PFSK-1 (cell line): ENCODE measurements around the gene POU3F1.

Source experiments
- POLR2AphosphoS5 ChIP-seq: IDR thresholded peaks from 2 replicates; pipeline ENCODE4 v1.6.1; 2012; ENCODE audit warnings: low read depth, mild to moderate bottlenecking, control low read depth, low read length, moderate library complexity
- TAF1 ChIP-seq: IDR thresholded peaks from 2 replicates; pipeline ENCODE4 v1.6.1; 2012; ENCODE audit warnings: low read length, control low read depth, borderline replicate concordance; ENCODE audit not compliant: insufficient read depth
- TF ChIP-seq, protein P1 (sequence below), 2 experiments: IDR thresholded peaks; 2 replicates each; pipeline versions ENCODE4 v1.6.1 to v1.8.0; 2011 to 2012; ENCODE audit warnings: low read depth in 2 of 2, low read length in 2 of 2, control low read depth in 1 of 2, inconsistent platforms in 1 of 2, mild to moderate bottlenecking in 1 of 2, moderate library complexity in 1 of 2; ENCODE audit not compliant: insufficient read depth in 1 of 2

DNA sequence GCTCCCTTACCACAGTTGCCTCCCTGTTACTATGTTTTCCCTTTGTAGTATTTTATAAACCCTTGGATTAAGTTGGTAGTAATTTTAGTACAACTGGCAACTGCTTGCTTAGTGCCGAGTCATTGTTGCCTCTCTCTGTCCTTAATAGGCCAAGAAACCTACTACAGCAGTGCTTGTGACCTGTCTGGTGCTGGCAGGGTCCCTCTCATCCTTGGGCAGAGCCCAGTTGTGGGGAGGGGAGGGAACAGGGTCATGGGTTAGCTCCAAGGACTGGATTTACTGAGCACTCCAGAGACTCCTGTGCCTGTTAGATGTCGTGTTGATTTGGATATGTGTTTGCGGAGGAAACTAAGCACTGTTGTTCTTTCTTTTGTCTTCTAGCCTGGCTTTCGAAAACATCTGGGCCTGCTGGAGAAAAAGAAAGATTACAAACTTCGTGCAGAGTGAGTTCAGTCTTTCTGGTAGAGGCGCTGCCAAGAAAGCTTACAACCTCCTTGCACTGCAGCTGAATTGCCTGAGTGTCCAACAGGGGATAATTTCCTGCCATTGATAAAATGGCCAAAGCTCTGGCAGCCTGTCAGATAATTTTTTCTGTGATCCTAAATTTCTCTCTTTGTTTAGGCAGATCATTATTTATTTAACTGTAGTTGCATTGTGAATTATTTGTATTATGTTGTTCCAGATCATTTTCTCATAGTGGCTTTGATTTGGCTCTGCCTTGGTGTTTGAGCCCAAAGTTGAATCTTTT lies 30.4 kb downstream of the POU3F1 start:
- no peak for TF ChIP-seq POLR2AphosphoS5
- TF ChIP-seq, protein P1, sequence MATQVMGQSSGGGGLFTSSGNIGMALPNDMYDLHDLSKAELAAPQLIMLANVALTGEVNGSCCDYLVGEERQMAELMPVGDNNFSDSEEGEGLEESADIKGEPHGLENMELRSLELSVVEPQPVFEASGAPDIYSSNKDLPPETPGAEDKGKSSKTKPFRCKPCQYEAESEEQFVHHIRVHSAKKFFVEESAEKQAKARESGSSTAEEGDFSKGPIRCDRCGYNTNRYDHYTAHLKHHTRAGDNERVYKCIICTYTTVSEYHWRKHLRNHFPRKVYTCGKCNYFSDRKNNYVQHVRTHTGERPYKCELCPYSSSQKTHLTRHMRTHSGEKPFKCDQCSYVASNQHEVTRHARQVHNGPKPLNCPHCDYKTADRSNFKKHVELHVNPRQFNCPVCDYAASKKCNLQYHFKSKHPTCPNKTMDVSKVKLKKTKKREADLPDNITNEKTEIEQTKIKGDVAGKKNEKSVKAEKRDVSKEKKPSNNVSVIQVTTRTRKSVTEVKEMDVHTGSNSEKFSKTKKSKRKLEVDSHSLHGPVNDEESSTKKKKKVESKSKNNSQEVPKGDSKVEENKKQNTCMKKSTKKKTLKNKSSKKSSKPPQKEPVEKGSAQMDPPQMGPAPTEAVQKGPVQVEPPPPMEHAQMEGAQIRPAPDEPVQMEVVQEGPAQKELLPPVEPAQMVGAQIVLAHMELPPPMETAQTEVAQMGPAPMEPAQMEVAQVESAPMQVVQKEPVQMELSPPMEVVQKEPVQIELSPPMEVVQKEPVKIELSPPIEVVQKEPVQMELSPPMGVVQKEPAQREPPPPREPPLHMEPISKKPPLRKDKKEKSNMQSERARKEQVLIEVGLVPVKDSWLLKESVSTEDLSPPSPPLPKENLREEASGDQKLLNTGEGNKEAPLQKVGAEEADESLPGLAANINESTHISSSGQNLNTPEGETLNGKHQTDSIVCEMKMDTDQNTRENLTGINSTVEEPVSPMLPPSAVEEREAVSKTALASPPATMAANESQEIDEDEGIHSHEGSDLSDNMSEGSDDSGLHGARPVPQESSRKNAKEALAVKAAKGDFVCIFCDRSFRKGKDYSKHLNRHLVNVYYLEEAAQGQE (IDR thresholded peaks at IDR 0.05; ENCODE audit: insufficient read depth in 1 of 2, low read depth in 2 of 2, low read length in 2 of 2): no peak
- TF ChIP-seq TAF1: no peak
